Skeletal muscle tissue (tissue), 4 donors: ENCODE data around the gene LRRC49. TPM values are rescaled to one million over a fixed set of nuclear protein-coding genes. Genes with fewer than 3 reads are reported as not detected.
"Not testable (repeated sequence)": the region's sequence is repeated elsewhere in the genome, so short reads cannot be mapped to it uniquely, and the experiment has no call there.

Experiments
- H3K27ac ChIP-seq: one replicate; pipeline ENCODE4 v1.7.0; 2013; ENCODE audit warnings: mild to moderate bottlenecking, low read depth, low read length, inconsistent platforms
- H3K27me3 ChIP-seq, 3 donors: one replicate each; pipeline ENCODE4 v1.7.0; 2013; ENCODE audit warnings: low read length in 3 of 3; ENCODE audit not compliant: control insufficient read depth in 3 of 3, insufficient read depth in 3 of 3
- H3K36me3 ChIP-seq, 3 donors: one replicate each; pipeline ENCODE4 v1.7.0; 2013; ENCODE audit warnings: low read length in 3 of 3; ENCODE audit not compliant: control insufficient read depth in 3 of 3, insufficient read depth in 3 of 3
- H3K4me1 ChIP-seq, 3 donors: one replicate each; pipeline ENCODE4 v1.7.0; 2013; ENCODE audit warnings: low read length in 3 of 3, mild to moderate bottlenecking in 3 of 3; ENCODE audit not compliant: control insufficient read depth in 3 of 3, insufficient read depth in 3 of 3
- H3K4me3 ChIP-seq, 3 donors: one replicate each; pipeline ENCODE4 v1.7.0; 2013; ENCODE audit warnings: low read length in 3 of 3
- H3K9ac ChIP-seq, 3 donors: one replicate each; pipeline ENCODE4 v1.7.0; 2013; ENCODE audit warnings: low read length in 3 of 3, mild to moderate bottlenecking in 3 of 3, moderate library complexity in 2 of 3, low read depth in 1 of 3
- H3K9me3 ChIP-seq, 3 donors: one replicate each; pipeline ENCODE4 v1.7.0; 2013; ENCODE audit warnings: low read length in 3 of 3; ENCODE audit not compliant: control insufficient read depth in 3 of 3
- total RNA-seq: library from RNA; depleted of rRNA; stranded (reverse); fragments of >200 nt; gene quantifications from one replicate; pipeline ENCODE4 v1.2.3, GENCODE V29; 2014
- donor health status: Osteomylitis.

Gene LRRC49
- total RNA-seq, 1 donor from 2014 or later = 11.0 TPM

- no peak overlapping the region for H3K9ac ChIP-seq
- no peaks in the 10 kb centered on the region for H3K36me3 ChIP-seq
- H3K27me3 ChIP-seq = no peaks in the 10 kb centered on the region
- no peaks in the 10 kb centered on the region for H3K9me3 ChIP-seq
- H3K27ac ChIP-seq = no peak overlapping the region
- H3K4me3 ChIP-seq = no peak overlapping the region
- no peaks in the 10 kb centered on the region for H3K4me1 ChIP-seq
These were observed 29.5 kb downstream of the LRRC49 start for GRCh38 chr15:70922119-70922518.

GRCh38 chr15:70923311-70924080, 30.9 kb downstream of the LRRC49 start:
- H3K27me3 ChIP-seq = no peaks in the 10 kb centered on the region
- no peak overlapping the region for H3K4me3 ChIP-seq
- no peak overlapping the region for H3K27ac ChIP-seq
- H3K36me3 ChIP-seq = no peaks in the 10 kb centered on the region
- no peaks in the 10 kb centered on the region for H3K4me1 ChIP-seq
- no peak overlapping the region for H3K9ac ChIP-seq
- no peaks in the 10 kb centered on the region for H3K9me3 ChIP-seq

DNA sequence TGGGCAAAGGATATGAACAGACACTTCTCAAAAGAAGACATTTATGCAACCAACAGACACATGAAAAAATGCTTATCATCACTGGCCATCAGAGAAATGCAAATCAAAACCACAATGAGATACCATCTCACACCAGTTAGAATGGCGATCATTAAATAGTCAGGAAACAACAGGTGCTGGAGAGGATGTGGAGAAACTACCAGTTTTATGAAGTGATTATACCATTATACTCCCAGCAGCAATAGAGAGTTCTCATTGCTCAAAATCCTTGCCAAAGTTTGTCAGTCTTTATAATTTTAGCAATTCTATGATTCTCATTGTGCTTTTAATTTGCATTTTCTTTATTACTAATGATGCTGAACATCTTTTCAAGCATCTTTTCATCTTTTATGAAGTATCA, 34.3 kb downstream of the LRRC49 start:
- not testable (repeated sequence) for H3K9ac ChIP-seq, H3K4me3 ChIP-seq, H3K27me3 ChIP-seq, H3K9me3 ChIP-seq, H3K36me3 ChIP-seq, H3K27ac ChIP-seq, H3K4me1 ChIP-seq

DNA sequence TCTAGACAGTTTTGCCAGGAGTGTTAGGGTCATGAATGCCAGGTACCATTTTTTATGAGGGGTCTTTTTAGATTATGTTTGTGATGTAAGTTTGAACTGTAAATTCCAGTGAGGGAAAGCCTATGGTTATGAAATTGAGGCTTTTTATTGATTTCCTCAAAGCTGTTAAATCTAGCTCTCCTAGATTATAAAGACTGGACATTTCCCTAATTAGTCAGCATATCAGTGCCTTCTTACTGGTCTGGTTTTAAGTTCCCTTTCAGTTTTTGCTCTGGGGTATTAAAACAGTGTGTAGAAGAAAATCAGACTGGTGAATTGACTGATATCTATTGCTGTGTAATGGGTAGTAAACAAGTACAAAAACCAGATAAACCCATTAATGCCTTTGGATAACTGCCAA, 39.2 kb downstream of the LRRC49 start:
- no peak overlapping the region for H3K27ac ChIP-seq
- H3K4me1 ChIP-seq = no peaks in the 10 kb centered on the region
- H3K4me3 ChIP-seq = no peak overlapping the region
- H3K27me3 ChIP-seq = no peaks in the 10 kb centered on the region
- no peak overlapping the region for H3K9ac ChIP-seq
- H3K36me3 ChIP-seq = no peaks in the 10 kb centered on the region
- H3K9me3 ChIP-seq = no peaks in the 10 kb centered on the region

- no peaks in the 10 kb centered on the region for H3K9me3 ChIP-seq
These were observed 39.8 kb downstream of the LRRC49 start for GRCh38 chr15:70932397-70932796.

DNA sequence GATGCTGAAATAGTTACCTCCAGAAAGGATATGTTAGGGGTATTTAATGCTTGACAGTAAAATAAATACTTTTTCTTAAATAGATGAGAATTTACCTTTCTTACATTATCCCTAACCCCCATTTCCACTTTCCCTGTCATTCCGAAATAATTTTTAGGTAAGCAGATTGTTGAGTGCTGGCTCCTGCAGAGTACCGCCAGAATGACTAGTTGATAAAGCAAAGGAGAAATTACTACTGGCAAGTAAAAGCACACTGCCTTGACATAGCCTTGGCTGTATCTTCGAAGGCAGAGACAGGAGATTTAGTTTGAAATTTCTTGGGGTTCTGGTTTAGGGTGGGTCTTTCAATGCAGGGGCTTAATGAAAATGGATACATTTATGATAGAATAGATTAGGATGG, 40.8 kb downstream of the LRRC49 start:
- Histone ChIP-seq H3K9me3 (no peaks in the 10 kb centered on the region), H3K9ac (no peak overlapping the region), H3K4me1 (no peaks in the 10 kb centered on the region), H3K27ac (no peak overlapping the region), H3K36me3 (no peaks in the 10 kb centered on the region), H3K27me3 (no peaks in the 10 kb centered on the region), H3K4me3 (no peak overlapping the region)

More at GRCh38 chr15:70932397-70932796, 39.8 kb downstream of the LRRC49 start:
- Histone ChIP-seq H3K27ac (no peak overlapping the region), H3K4me1 (no peaks in the 10 kb centered on the region), H3K36me3 (no peaks in the 10 kb centered on the region), H3K4me3 (no peak overlapping the region), H3K27me3 (no peaks in the 10 kb centered on the region), H3K9ac (no peak overlapping the region)

GRCh38 chr15:70935631-70936030, 43.0 kb downstream of the LRRC49 start:
- H3K9me3 ChIP-seq = no peaks in the 10 kb centered on the region
- no peak overlapping the region for H3K4me3 ChIP-seq
- H3K27ac ChIP-seq = no peak overlapping the region
- H3K27me3 ChIP-seq = no peaks in the 10 kb centered on the region
- H3K36me3 ChIP-seq = no peaks in the 10 kb centered on the region
- H3K4me1 ChIP-seq = no peaks in the 10 kb centered on the region
- no peak overlapping the region for H3K9ac ChIP-seq

- no peaks in the 10 kb centered on the region for H3K36me3 ChIP-seq
- no peaks in the 10 kb centered on the region for H3K9me3 ChIP-seq
- H3K4me3 ChIP-seq = no peak overlapping the region
- no peaks in the 10 kb centered on the region for H3K27me3 ChIP-seq
- no peaks in the 10 kb centered on the region for H3K4me1 ChIP-seq
- no peak overlapping the region for H3K9ac ChIP-seq
- H3K27ac ChIP-seq = no peak overlapping the region
These were observed 43.7 kb downstream of the LRRC49 start for GRCh38 chr15:70936326-70936725.

DNA sequence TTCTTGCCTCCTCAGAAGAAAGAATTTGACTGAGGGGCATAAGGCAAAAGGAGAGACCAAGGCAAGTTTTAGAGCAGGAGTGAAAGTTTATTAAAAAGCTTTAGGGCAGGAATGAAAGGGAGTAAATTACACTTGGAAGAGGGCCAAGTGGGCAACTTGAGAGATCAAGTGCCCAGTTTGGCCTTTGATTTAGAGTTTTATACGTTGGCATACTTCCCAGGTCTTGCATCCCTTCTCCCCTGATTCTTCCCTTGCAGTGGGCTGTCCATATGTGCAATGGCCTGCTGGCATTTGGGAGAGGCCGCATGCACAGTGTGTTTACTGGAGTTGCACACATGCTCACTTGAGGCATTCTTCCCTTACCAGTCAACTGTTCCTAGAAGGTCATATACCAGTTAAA, 50.7 kb downstream of the LRRC49 start:
- H3K9me3 ChIP-seq, H3K36me3 ChIP-seq, H3K4me1 ChIP-seq, H3K4me3 ChIP-seq, H3K27ac ChIP-seq, H3K27me3 ChIP-seq, H3K9ac ChIP-seq: not testable (repeated sequence)

DNA sequence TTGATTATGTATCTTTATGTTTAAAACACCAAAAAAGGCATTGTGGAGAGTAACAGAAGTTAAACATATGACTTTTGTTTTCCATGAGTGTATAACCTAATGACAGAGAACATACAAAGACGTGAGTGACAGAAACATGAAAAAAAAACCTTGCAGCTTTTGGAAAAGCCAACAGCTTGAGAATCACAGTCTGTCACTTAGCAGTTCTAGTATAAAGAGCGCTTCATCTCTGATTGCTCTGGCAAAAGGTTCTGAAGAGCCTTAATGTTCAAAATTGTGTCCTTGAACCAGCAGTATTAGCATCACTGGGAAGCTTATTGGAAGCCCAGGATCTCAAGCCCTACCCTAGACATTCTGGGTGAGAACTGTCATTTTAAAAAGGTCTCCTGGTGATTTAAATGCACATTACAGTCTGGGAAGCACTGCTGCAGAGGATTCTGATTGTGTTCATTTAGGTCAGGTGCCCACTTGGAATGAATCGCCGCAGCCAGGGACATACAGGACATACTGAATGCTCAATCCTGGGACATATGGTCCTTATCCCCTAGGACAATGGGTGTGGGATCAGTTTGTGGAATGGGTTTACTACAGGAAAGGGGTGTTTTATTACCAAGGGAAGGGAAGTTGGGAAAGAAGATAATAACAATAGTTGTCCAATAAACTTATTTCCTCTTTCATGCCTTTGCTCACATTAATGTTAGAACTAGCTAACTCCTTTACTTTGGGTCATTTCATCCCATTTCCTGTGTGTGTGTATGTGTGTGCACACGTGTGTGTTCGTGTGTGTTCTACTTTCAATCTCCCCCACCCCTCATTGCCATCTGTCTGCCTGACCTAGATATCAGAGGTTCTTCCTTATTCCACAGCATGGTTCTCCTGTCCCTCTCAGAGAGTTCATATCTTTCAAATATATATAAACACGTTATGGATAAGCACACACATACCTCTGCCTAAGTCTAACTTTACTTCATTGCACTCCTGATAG, 55.0 kb downstream of the LRRC49 start:
- H3K27me3 ChIP-seq = no peaks in the 10 kb centered on the region
- H3K9ac ChIP-seq = no peak overlapping the region
- no peaks in the 10 kb centered on the region for H3K9me3 ChIP-seq
- no peaks in the 10 kb centered on the region for H3K36me3 ChIP-seq
- H3K4me3 ChIP-seq = no peak overlapping the region
- H3K27ac ChIP-seq = no peak overlapping the region
- peaks cover 0 to 8% (median 2%) of the 10 kb centered on the region in 3 donors for H3K4me1 ChIP-seq
